MM.1S (cell line): ENCODE data around the gene CLSTN1.

Source experiments
- DNase-seq: peaks from one replicate; pipeline ENCODE4 v3.0.0-alpha.2; 2015
- H2AFZ ChIP-seq: fragments of 300-600 bp; sonication (generic); 2 replicates; pipeline ENCODE4 v1.6.0; 2016; ENCODE audit warnings: antibody characterized with exemption, low read length
- H3F3A ChIP-seq: fragments of 300-600 bp; sonication (generic); 2 replicates; pipeline ENCODE4 v1.6.1; 2016; ENCODE audit warnings: mild to moderate bottlenecking, antibody characterized with exemption, low read length, moderate library complexity, mixed read lengths; ENCODE audit not compliant: insufficient read depth
- H3K27ac ChIP-seq: fragments of 300-600 bp; sonication (generic); 2 replicates; pipeline ENCODE4 v1.5.1; 2016; ENCODE audit warnings: mild to moderate bottlenecking, low read length
- H3K27me3 ChIP-seq: fragments of 300-600 bp; sonication (generic); replicated peaks from 2 replicates; pipeline ENCODE4 v1.6.0; 2016; ENCODE audit warnings: low read length; ENCODE audit not compliant: insufficient read depth
- H3K36me3 ChIP-seq: fragments of 300-600 bp; sonication (generic); replicated peaks from 2 replicates; pipeline ENCODE4 v1.6.1; 2016; ENCODE audit warnings: mild to moderate bottlenecking, low read length, mixed read lengths; ENCODE audit not compliant: insufficient read depth
- H3K4me1 ChIP-seq: fragments of 300-600 bp; sonication (generic); 2 replicates; pipeline ENCODE4 v1.6.1; 2016; ENCODE audit warnings: low read length, mixed read lengths
- H3K4me2 ChIP-seq: fragments of 300-600 bp; sonication (generic); 2 replicates; pipeline ENCODE4 v1.6.0; 2016; ENCODE audit warnings: low read depth, low read length
- H3K4me3 ChIP-seq: fragments of 300-600 bp; sonication (generic); 2 replicates; pipeline ENCODE4 v1.5.1; 2016; ENCODE audit warnings: low read length, mixed read lengths
- H3K79me2 ChIP-seq: fragments of 300-600 bp; sonication (generic); 2 replicates; pipeline ENCODE4 v1.6.1; 2016; ENCODE audit warnings: mixed run types, low read length, mixed read lengths
- H3K9ac ChIP-seq: fragments of 300-600 bp; sonication (generic); 2 replicates; pipeline ENCODE4 v1.6.1; 2016; ENCODE audit warnings: low read length, mixed read lengths
- H3K9me2 ChIP-seq: fragments of 300-600 bp; sonication (generic); replicated peaks from 2 replicates; pipeline ENCODE4 v1.6.1; 2016; ENCODE audit warnings: mild to moderate bottlenecking, low read length, mixed read lengths; ENCODE audit not compliant: insufficient read depth
- H3K9me3 ChIP-seq: fragments of 300-600 bp; sonication (generic); replicated peaks from 2 replicates; pipeline ENCODE4 v1.6.1; 2016; ENCODE audit warnings: mild to moderate bottlenecking, low read length, mixed read lengths; ENCODE audit not compliant: insufficient read depth
- H4K20me1 ChIP-seq: fragments of 300-600 bp; sonication (generic); 2 replicates; pipeline ENCODE4 v1.6.1; 2016; ENCODE audit warnings: mild to moderate bottlenecking, low read length, moderate library complexity, mixed read lengths; ENCODE audit not compliant: insufficient read depth
- CTCF ChIP-seq: fragments of 300-600 bp; sonication (generic); IDR thresholded peaks from 2 replicates; pipeline ENCODE4 v1.5.1; 2016; ENCODE audit warnings: antibody characterized with exemption, low read length, mixed read lengths
- EZH2 ChIP-seq: fragments of 300-600 bp; sonication (generic); optimal IDR thresholded peaks from 2 replicates; pipeline ENCODE3; 2017; ENCODE audit warnings: low read depth, mild to moderate bottlenecking, antibody characterized with exemption, low read length, mixed read lengths
- EZH2phosphoT487 ChIP-seq: fragments of 300-600 bp; sonication (generic); IDR thresholded peaks from 2 replicates; pipeline ENCODE4 v1.6.1; 2018; ENCODE audit warnings: antibody characterized with exemption, low read length

CLSTN1 gene

GRCh38 chr1:9680091-9680490, 143.7 kb downstream of the CLSTN1 start:
- no peaks in the 10 kb centered on the region for H3F3A ChIP-seq
- peaks cover 57% of the 10 kb centered on the region for H3K27me3 ChIP-seq
- no peaks in the 10 kb centered on the region for H3K4me1 ChIP-seq
- no peak overlapping the region for H3K4me3 ChIP-seq
- TF ChIP-seq EZH2phosphoT487 = no peak
- no peak for TF ChIP-seq EZH2
- no peak for TF ChIP-seq CTCF
- no peak for DNase-seq
- H2AFZ ChIP-seq = no peak overlapping the region
- no peak overlapping the region for H3K9ac ChIP-seq
- H3K27ac ChIP-seq = no peak overlapping the region
- H3K9me3 ChIP-seq = no peaks in the 10 kb centered on the region
- no peaks in the 10 kb centered on the region for H4K20me1 ChIP-seq
- no peaks in the 10 kb centered on the region for H3K36me3 ChIP-seq
- H3K79me2 ChIP-seq = no peaks in the 10 kb centered on the region
- no peak overlapping the region for H3K4me2 ChIP-seq
- H3K9me2 ChIP-seq = no peaks in the 10 kb centered on the region
